ENCODE measurements around the gene SUCLG2.

GRCh38 chr3:67515778-67516177 is 138.6 kb downstream of the SUCLG2 start:
- TF ChIP-seq REST (tag by site-specific recombination; IDR thresholded peaks at IDR 0.05): no peak
- TF ChIP-seq CTCF (tag by site-specific recombination; IDR thresholded peaks at IDR 0.05): no peak
- TF ChIP-seq GLI4 (tag by site-specific recombination; IDR thresholded peaks at IDR 0.05): no peak
- no peak for TF ChIP-seq BCL11A (tag by site-specific recombination; IDR thresholded peaks at IDR 0.05; ENCODE audit: low read depth)
- no peak for TF ChIP-seq TCF7L2 (IDR thresholded peaks at IDR 0.05; ENCODE audit: borderline replicate concordance, low read depth, low read length)
- no peak for TF ChIP-seq TRIM28 (IDR thresholded peaks at IDR 0.05; ENCODE audit: borderline replicate concordance, low read length)
- no peak for TF ChIP-seq ELK4 (IDR thresholded peaks at IDR 0.05; ENCODE audit: borderline replicate concordance, low read depth, low read length)
- no peak for TF ChIP-seq ZNF747 (tag by site-specific recombination; IDR thresholded peaks at IDR 0.05)
- no peak for TF ChIP-seq BCL6B (tag by site-specific recombination; IDR thresholded peaks at IDR 0.05)
- no peak for TF ChIP-seq ZNF211 (tag by site-specific recombination; IDR thresholded peaks at IDR 0.05; ENCODE audit: low read depth)
- TF ChIP-seq MZF1 (tag by site-specific recombination; IDR thresholded peaks at IDR 0.05; ENCODE audit: borderline replicate concordance): no peak
- no peak for TF ChIP-seq KLF1 (tag by site-specific recombination; IDR thresholded peaks at IDR 0.05)
